CMK (cell line): ENCODE results near the gene SIRPB2.
A peak's percentile ranks its signal among the peaks of the same experiment; 100 is the strongest.

Source experiments
- DNase-seq: peaks from one replicate; pipeline ENCODE4 v3.0.0-alpha.2; 2010; ENCODE audit warnings: low read depth

The SIRPB2 gene

GRCh38 chr20:1471242-1471641 is 20.0 kb downstream of the SIRPB2 start:
- DNase-seq: no peak

GRCh38 chr20:1469925-1470571 is 21.2 kb downstream of the SIRPB2 start:
- peak; percentile 85 for DNase-seq

- DNase-seq: no peak
Measured at GRCh38 chr20:1469306-1469905, 21.8 kb downstream of the SIRPB2 start.

- no peak for DNase-seq
Measured at GRCh38 chr20:1468117-1468624, 23.0 kb downstream of the SIRPB2 start.

GRCh38 chr20:1467355-1468116 is 23.7 kb downstream of the SIRPB2 start:
- peak; percentile 93 for DNase-seq

- DNase-seq: no peak
Measured at GRCh38 chr20:1467082-1467354, 24.2 kb downstream of the SIRPB2 start.

- DNase-seq: peak; percentile 96
Measured at GRCh38 chr20:1466211-1467081, 24.8 kb downstream of the SIRPB2 start, which contains the start of gene NSFL1C. TSS of gene NSFL1C (minus strand) at chr20:1466849. CDS start at chr20:1466824, 25 bp downstream.

GRCh38 chr20:1465470-1466210 is 25.6 kb downstream of the SIRPB2 start:
- no peak for DNase-seq

- DNase-seq: no peak
Measured at GRCh38 chr20:1463971-1464570, 27.1 kb downstream of the SIRPB2 start.

GRCh38 chr20:1462834-1463233 is 28.4 kb downstream of the SIRPB2 start:
- DNase-seq: no peak

GRCh38 chr20:1462001-1462400 is 29.2 kb downstream of the SIRPB2 start:
- no peak for DNase-seq

GRCh38 chr20:1460275-1460674 is 30.9 kb downstream of the SIRPB2 start:
- no peak for DNase-seq

- no peak for DNase-seq
Measured at GRCh38 chr20:1457992-1458391, 33.2 kb downstream of the SIRPB2 start.

GRCh38 chr20:1456300-1456699 is 34.9 kb downstream of the SIRPB2 start:
- no peak for DNase-seq

GRCh38 chr20:1450926-1451491 is 40.2 kb downstream of the SIRPB2 start:
- DNase-seq: no peak

- no peak for DNase-seq
Measured at GRCh38 chr20:1449370-1449769, 41.9 kb downstream of the SIRPB2 start.

GRCh38 chr20:1448081-1448620 is 43.1 kb downstream of the SIRPB2 start:
- no peak for DNase-seq

GRCh38 chr20:1446536-1446935 is 44.7 kb downstream of the SIRPB2 start:
- no peak for DNase-seq

- no peak for DNase-seq
Measured at GRCh38 chr20:1443085-1443484, 48.1 kb downstream of the SIRPB2 start.

- DNase-seq: no peak
Measured at GRCh38 chr20:1442304-1442703, 48.9 kb downstream of the SIRPB2 start.
